Measurements from ENCODE around the gene WDR20.

- TF ChIP-seq, protein P1, sequence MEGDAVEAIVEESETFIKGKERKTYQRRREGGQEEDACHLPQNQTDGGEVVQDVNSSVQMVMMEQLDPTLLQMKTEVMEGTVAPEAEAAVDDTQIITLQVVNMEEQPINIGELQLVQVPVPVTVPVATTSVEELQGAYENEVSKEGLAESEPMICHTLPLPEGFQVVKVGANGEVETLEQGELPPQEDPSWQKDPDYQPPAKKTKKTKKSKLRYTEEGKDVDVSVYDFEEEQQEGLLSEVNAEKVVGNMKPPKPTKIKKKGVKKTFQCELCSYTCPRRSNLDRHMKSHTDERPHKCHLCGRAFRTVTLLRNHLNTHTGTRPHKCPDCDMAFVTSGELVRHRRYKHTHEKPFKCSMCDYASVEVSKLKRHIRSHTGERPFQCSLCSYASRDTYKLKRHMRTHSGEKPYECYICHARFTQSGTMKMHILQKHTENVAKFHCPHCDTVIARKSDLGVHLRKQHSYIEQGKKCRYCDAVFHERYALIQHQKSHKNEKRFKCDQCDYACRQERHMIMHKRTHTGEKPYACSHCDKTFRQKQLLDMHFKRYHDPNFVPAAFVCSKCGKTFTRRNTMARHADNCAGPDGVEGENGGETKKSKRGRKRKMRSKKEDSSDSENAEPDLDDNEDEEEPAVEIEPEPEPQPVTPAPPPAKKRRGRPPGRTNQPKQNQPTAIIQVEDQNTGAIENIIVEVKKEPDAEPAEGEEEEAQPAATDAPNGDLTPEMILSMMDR (IDR thresholded peaks at IDR 0.05) = no peak
- no peak for TF ChIP-seq POLR2A (IDR thresholded peaks at IDR 0.05)
Measured at GRCh38 chr14:102194856-102195255, 55.2 kb downstream of the WDR20 start.

All from esophagus squamous epithelium (tissue), 4 donors.